ENCODE data around the gene SIL1. TPM values are rescaled to one million over a fixed set of nuclear protein-coding genes. Genes with fewer than 3 reads are reported as not detected.
"Not testable (repeated sequence)": the region's sequence is repeated elsewhere in the genome, so short reads cannot be mapped to it uniquely, and the experiment has no call there.

The SIL1 gene
- total RNA-seq, 2 experiments from 2014 or later: 26.3 to 27.2 TPM

DNA sequence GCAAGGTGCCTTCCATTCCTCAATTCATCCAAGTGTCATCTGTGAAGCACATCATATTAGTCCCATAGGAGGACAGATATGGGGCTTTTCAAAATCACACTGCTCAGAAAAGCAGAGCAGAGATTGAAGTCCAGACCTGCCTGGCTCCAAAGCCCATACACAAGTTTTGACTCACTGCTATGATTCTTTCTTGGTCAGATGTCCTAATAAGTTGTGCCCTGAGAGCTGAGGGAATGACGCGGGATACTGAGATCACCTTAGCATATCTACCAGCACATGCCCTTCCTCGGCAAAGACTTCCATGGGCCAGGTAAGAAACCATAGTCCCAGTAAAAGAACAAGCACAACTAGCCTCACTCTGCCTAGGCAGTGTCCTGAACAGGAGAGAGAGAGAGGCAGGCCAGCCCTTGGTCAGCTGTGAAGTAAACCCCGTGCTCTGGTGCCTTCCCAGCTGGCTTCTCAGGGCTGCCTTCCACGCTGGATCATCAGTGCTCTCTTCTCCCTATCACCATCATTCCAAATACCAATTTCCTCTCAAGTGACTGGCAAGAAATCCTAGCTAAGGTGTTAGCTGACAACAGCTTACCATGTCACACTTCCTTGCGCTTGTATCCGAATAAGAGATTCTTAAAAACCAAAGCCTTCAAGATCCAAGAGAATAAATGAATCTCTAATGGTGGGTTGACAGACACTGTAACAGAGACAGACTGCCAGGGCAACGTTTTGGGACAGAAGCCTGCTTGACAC, 73.2 kb downstream of the SIL1 start:
- ChIA-PET POLR2A (interaction anchor here (0.7 kb wide), 1 partner anchor 10 kb away, joined by 3 read pairs; no protein-coding TSS in a partner anchor), CTCF (interaction anchor here (1.0 kb wide), 1 partner anchor 10 kb away, joined by 3 read pairs; no protein-coding TSS in a partner anchor)

- ChIA-PET CTCF (no interaction called here), POLR2A (no interaction called here)
Observed at GRCh38 chr5:139121120-139121519, 77.0 kb downstream of the SIL1 start.

DNA sequence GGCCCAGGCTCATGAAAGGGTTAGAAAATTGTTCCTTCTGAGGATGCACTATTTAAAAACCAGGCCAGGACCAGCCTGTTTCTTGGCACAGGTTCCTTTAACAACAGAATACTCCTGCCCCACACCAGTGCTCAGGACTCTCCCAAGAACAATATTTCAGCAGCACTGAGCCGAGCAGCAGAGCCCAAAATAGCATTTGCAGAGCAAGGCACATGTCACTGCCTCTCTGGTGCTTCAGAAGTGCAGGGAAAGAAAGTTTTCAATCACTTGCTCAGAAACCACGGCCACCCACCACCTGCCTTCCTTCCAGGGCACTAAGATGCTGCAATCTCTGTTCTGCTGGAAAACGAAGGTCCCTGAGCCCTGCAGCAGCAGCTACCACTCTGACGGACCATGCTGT, 77.6 kb downstream of the SIL1 start:
- POLR2A ChIA-PET: no interaction called here
- CTCF ChIA-PET: no interaction called here

- POLR2A ChIA-PET: no interaction called here
- CTCF ChIA-PET: no interaction called here
Observed at GRCh38 chr5:139118804-139119203, 79.4 kb downstream of the SIL1 start.

DNA sequence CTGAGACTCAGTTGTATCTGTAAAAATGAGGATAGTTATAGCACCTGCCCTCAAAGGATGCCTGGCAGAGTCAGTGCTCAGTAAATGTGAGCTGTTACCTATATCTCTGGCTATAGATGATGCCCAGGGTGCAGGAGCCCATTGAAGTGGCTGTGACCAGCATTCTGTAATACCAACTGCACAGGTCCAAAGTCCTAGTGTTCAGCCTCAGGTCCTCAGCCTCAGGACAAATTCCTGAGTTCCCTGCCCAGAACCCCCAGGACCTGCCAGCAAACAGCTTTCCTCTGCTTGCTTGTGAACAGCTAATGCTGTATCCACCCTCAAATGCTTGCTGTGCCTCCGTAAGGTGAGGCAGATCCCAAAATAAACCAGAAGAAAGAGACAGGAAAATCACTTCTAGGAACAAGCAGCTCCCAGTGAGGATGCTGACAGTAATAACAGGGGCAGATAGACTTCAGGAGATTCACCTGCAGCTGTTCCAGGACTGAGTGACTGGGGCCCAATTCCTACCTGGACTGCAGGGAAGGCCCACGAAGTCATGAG, 80.8 kb downstream of the SIL1 start:
- POLR2A ChIA-PET: no interaction called here
- CTCF ChIA-PET: no interaction called here

DNA sequence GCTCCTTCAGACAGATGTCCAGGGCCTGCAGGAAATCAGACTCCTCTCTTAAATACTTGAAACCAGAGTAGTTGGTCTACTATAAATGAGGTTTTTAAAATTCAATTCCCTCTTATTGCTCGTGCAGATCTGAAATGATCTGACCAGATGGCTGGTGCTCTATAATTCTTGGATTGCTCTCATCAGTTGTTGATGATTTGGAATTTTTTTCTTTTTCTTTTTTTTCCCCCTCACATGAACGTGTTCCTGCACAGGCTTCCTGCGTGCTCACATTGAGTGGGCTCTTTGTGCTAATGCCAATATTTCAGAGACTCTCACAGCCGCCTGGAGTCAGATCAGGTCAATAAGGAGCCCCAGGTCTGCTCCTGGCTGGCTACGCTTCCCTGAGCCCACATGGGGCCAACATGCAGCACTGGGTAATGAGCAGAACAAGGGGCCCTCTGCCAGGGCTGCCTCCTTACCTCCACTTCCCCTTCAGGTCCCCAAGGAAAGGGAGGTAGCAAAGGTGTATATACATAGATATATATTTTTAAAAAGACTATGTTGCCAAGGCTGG, 82.0 kb downstream of the SIL1 start:
- POLR2A ChIA-PET: no interaction called here
- CTCF ChIA-PET: no interaction called here

DNA sequence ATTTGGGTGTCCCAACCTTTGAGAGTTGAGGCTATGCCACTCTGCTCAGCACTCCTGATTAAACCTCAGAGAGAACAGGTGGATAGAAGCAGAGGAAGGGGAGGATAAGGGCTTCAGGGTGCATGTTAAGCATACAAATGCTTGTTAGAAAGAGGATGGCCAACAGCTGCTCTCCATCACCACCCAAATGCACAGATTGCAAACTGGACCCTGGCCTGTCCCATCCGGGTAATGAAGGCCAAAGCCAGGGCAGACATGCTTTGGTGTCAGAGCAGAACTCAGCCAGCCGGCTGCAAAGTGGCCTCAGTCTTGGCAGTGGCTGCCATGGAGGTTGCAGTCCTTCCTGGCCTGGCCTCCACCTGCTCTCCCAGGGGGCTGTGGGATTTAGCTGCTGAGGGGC, 84.3 kb downstream of the SIL1 start:
- ChIA-PET CTCF (no interaction called here), POLR2A (no interaction called here)

GRCh38 chr5:139112362-139112761, 85.8 kb downstream of the SIL1 start:
- CTCF ChIA-PET, POLR2A ChIA-PET: not testable (repeated sequence)

DNA sequence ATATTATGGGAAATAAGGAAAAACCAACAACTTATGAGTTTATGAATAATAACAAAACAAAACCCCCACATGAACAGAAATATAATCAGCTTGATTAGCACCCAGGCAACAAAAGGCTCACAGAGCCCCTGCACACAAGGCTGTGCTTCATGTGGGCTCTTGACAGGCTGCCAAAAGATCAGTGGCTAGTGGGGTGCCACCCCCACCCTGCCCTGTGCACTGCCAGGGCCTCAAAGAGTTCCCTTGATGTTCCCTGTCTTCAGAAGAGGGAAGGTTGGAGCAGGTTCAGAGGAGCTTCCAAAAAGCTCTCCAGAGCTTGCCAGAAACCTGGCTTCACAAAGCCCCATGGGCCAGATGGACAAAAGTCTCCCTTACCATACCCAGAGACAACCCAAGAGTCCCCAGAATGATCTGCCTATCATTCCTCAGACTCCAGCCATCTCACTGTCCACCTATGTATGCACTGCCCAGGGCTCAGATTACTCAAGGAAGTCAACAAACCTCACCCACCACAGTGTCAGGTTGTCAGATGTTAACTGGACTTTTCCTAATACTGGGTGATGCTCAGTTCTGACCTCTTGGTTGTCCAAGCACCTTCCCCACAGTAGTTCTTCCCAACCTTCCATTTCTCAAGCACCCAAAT, 87.5 kb downstream of the SIL1 start:
- ChIA-PET CTCF (no interaction called here), POLR2A (no interaction called here)

DNA sequence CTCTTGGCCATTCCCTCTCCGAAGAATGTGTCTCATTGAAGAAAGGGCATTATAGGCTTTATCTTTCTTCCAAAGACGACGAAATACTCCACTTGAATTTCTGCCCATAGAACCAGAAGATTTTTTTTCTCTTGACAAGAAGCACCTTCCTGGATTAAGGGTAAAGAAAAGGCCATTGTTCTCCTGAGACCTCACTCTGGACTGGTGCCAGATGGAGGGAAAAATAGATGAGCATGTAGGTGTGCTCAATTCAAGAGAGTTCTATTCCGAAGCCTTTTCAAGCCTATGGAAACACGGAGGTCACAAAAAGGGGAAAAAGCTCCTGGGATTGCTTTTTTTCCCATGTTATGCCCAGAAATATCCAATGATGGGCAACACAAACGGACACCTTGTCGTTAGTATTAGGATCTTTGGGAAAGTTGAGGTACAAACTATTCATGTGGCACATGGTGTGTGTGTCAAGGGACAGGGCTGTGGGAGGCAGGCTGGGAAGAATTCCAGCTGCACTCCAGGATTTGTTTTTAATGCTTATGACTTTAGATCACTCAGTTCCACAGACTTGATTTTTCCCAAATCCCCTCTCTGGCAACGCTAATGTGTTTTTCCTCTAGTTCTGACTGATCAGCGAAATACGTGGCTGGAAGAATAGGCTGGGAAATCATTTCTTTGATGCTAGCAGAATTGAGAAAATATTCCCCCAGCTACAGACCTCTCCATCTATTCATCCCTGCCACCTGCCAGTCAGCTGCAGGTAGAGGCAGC, 89.9 kb downstream of the SIL1 start:
- ChIA-PET POLR2A (no interaction called here), CTCF (no interaction called here)

GRCh38 chr5:139105621-139106071, 92.5 kb downstream of the SIL1 start:
- POLR2A ChIA-PET: no interaction called here
- CTCF ChIA-PET: no interaction called here

DNA sequence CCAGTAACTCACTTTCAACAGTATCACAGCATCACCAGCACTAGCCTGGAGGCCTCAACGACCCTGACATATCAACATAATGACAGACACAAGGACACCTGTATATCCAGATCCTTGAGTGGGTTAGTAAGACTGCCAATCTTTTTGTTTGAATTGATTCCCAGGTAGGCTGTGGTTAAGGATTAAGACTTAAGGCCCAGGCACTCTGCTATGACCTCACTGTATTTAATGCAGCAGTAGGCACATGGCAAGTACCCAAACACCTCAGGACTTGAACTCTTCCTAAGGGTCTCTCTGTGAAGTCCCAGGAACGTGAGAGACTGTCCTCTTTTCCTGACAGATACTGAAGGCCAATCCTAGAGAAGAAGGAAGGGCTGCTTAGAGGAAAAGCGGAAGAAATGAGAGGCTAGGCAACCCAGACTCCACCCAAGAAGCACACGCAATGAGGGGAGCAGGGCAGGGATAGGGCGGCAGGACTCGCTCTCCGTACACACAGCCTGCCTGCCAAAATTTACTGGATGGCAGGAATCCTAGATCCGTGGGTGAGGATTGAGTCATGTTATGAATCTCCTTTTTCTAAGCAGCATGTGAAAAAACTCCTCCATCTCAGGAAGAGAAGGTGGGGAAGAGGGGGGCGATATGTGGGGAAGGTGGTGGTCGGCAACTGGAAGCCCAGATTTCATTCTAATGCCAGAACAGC, 93.4 kb downstream of the SIL1 start:
- CTCF ChIA-PET: no interaction called here
- POLR2A ChIA-PET: no interaction called here

DNA sequence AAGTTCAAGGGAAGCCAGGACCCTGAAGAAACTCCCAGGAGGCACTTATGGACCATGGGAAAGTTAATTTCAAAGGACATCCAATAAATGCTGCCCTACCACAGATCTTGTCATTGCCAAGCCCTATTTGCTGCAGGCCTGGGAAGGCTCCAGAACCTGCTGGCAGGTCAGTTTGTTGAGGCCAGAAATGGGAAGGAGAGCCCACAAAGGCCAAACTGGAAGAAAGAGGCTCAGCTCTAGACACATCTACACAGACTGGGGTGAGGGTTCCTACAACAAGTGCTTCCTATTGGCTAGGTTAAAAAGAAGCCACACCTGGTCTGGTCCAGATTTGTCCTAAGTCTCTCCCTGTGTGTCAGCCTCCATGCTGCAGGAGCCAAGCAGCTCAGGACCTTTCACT, 94.4 kb downstream of the SIL1 start:
- CTCF ChIA-PET: no interaction called here
- POLR2A ChIA-PET: no interaction called here

DNA sequence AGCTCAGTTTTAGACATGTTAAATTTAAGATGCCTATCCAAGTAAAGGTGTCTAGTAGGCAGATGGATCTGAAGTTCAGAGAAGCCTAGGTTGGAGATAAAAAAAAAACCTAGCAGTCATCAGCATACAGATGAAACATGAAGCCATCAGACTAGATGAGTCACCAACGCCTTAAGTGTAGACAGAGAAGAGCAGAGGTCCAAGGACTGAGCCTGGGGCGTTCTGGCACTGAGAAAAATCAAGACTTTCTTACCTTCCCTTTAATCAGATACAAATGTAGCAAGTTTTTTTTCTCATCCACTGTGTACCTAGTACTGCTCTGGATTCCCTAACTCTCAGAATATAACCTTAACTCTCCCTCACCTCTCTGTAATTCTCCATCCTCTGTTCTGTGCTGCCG, 97.3 kb downstream of the SIL1 start:
- CTCF ChIA-PET: no interaction called here
- POLR2A ChIA-PET: no interaction called here

GRCh38 chr5:139094154-139095131, 103.7 kb downstream of the SIL1 start:
- ChIA-PET CTCF (no interaction called here), POLR2A (no interaction called here)

- CTCF ChIA-PET: no interaction called here
- POLR2A ChIA-PET: no interaction called here
Observed at GRCh38 chr5:139092741-139093343, 105.3 kb downstream of the SIL1 start.

- CTCF ChIA-PET: no interaction called here
- POLR2A ChIA-PET: no interaction called here
Observed at GRCh38 chr5:139091439-139092156, 106.6 kb downstream of the SIL1 start.

DNA sequence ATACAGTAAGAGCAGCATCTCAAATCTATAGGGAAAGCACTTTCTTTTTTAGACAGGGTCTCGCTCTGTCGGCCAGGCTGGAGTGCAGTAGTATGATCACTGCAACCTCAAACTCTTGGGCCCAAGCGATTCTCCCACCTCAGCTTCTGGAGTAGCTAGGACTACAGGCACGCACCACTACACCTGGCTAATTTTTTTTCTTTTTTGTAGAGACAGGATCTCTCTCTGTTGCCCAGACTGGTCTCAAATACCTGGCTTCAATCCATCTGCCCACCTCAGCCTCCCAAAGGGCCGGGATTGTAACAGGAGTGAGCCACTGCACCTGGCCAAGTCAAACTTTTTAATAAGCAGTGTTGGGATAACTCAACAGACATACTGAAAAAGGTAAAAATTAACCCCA, 107.6 kb downstream of the SIL1 start:
- POLR2A ChIA-PET: no interaction called here
- CTCF ChIA-PET: no interaction called here

Measured in activated CD8-positive, alpha-beta memory T cell treated with anti-CD3 and anti-CD28 coated beads for 36 hours (primary cell).